Measurements from ENCODE around the gene SERHL2.
"Not testable (repeated sequence)": the region's sequence is repeated elsewhere in the genome, so short reads cannot be mapped to it uniquely, and the experiment has no call there.

- not testable (repeated sequence) for TF ChIP-seq EZH2phosphoT487 (IDR thresholded peaks at IDR 0.05; ENCODE audit: low read depth, severe bottlenecking, unreplicated experiment); EZH2 (IDR thresholded peaks at IDR 0.05; ENCODE audit: borderline replicate concordance)
Measured at GRCh38 chr22:42615860-42616175, 62.1 kb downstream of the SERHL2 start.
